HL-60 (cell line): ENCODE results near the gene EPHA4.

ENCODE experiments used
- DNase-seq, 2 experiments: peaks; one replicate each; pipeline ENCODE4 v3.0.0-alpha.2; 2010 to 2020; ENCODE audit warnings: low read depth in 1 of 2, low spot score in 1 of 2
- H3K27ac ChIP-seq: fragments of 250-450 bp; sonication (Bioruptor Pico); replicated peaks from 2 replicates; pipeline ENCODE4 v1.5.1; 2020; ENCODE audit warnings: mild to moderate bottlenecking, moderate library complexity
- H3K27me3 ChIP-seq: fragments of 250-450 bp; sonication (Bioruptor Pico); 2 replicates; pipeline ENCODE4 v1.5.1; 2021; ENCODE audit warnings: mild to moderate bottlenecking, moderate library complexity; ENCODE audit not compliant: insufficient read depth, poor library complexity, severe bottlenecking
- H3K4me3 ChIP-seq: replicated peaks from 2 replicates; pipeline ENCODE4 v1.5.1; 2011; ENCODE audit warnings: mild to moderate bottlenecking, control low read depth, low read length; ENCODE audit not compliant: insufficient read depth
- GABPA ChIP-seq: IDR thresholded peaks from 2 replicates; pipeline ENCODE4 v1.6.1; 2012; ENCODE audit warnings: low read depth
- POLR2AphosphoS5 ChIP-seq: IDR thresholded peaks from 2 replicates; pipeline ENCODE4 v1.6.1; 2012; ENCODE audit warnings: low read depth
- SPI1 ChIP-seq: IDR thresholded peaks from 2 replicates; pipeline ENCODE4 v1.6.1; 2012; ENCODE audit warnings: low read depth, mild to moderate bottlenecking, borderline replicate concordance
- TF ChIP-seq, protein P1 (sequence below): IDR thresholded peaks from one replicate; pipeline ENCODE4 v1.5.1; 2011; ENCODE audit warnings: low read length, control low read depth, inconsistent platforms; ENCODE audit not compliant: insufficient read depth
- TF ChIP-seq, protein P2 (sequence below): IDR thresholded peaks from 2 replicates; pipeline ENCODE4 v1.6.1; 2012; ENCODE audit warnings: low read depth; ENCODE audit not compliant: insufficient replicate concordance

EPHA4 gene

DNA sequence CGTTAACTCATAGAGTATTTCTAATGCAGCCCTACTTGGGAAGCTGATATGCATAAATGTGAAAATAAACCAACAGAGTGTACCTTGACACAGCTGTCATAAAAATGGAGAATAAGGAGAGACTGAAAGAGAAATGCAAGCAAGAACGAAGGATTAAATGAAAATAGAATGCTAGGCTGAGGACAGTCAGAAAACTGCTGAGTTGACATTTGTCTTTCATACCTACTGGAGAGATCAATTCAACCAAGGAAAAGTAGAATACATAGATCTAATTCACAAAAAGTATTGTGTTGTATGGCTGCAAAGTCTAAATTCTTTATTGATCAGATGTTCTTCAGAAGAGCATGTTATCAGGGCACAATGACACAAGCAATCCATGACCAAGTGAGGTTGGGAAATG, 112.0 kb downstream of the EPHA4 start:
- Histone ChIP-seq H3K27ac (no peak overlapping the region), H3K27me3 (peaks cover 3% of the 10 kb centered on the region), H3K4me3 (no peak overlapping the region)
- TF ChIP-seq, protein P1, sequence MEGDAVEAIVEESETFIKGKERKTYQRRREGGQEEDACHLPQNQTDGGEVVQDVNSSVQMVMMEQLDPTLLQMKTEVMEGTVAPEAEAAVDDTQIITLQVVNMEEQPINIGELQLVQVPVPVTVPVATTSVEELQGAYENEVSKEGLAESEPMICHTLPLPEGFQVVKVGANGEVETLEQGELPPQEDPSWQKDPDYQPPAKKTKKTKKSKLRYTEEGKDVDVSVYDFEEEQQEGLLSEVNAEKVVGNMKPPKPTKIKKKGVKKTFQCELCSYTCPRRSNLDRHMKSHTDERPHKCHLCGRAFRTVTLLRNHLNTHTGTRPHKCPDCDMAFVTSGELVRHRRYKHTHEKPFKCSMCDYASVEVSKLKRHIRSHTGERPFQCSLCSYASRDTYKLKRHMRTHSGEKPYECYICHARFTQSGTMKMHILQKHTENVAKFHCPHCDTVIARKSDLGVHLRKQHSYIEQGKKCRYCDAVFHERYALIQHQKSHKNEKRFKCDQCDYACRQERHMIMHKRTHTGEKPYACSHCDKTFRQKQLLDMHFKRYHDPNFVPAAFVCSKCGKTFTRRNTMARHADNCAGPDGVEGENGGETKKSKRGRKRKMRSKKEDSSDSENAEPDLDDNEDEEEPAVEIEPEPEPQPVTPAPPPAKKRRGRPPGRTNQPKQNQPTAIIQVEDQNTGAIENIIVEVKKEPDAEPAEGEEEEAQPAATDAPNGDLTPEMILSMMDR = no peak
- TF ChIP-seq GABPA (no peak), SPI1 (no peak), POLR2AphosphoS5 (no peak)
- TF ChIP-seq, protein P2, sequence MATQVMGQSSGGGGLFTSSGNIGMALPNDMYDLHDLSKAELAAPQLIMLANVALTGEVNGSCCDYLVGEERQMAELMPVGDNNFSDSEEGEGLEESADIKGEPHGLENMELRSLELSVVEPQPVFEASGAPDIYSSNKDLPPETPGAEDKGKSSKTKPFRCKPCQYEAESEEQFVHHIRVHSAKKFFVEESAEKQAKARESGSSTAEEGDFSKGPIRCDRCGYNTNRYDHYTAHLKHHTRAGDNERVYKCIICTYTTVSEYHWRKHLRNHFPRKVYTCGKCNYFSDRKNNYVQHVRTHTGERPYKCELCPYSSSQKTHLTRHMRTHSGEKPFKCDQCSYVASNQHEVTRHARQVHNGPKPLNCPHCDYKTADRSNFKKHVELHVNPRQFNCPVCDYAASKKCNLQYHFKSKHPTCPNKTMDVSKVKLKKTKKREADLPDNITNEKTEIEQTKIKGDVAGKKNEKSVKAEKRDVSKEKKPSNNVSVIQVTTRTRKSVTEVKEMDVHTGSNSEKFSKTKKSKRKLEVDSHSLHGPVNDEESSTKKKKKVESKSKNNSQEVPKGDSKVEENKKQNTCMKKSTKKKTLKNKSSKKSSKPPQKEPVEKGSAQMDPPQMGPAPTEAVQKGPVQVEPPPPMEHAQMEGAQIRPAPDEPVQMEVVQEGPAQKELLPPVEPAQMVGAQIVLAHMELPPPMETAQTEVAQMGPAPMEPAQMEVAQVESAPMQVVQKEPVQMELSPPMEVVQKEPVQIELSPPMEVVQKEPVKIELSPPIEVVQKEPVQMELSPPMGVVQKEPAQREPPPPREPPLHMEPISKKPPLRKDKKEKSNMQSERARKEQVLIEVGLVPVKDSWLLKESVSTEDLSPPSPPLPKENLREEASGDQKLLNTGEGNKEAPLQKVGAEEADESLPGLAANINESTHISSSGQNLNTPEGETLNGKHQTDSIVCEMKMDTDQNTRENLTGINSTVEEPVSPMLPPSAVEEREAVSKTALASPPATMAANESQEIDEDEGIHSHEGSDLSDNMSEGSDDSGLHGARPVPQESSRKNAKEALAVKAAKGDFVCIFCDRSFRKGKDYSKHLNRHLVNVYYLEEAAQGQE = no peak
- DNase-seq = no peak

DNA sequence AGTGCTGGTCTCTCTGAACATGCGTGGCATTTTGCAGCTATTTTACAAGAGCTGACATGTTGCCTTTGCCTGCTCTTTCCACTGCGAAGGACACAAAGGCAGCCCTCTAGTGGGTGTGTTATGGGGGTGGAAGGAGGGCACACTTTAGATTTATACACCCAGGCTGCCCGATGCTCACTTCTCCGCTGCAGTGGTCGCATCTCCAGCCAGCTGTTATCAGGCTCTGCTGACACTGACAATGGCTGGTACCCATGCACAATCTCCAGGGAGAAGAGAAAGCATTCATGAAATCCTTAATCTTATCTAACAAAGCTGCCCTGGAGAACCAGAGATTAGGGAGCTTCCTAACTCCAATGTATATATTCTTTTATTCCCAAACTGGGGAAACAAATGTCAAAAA, 113.5 kb downstream of the EPHA4 start:
- TF ChIP-seq POLR2AphosphoS5 (no peak), SPI1 (no peak), GABPA (no peak)
- TF ChIP-seq, protein P1 = no peak
- TF ChIP-seq, protein P2 = no peak
- Histone ChIP-seq H3K27ac (no peak overlapping the region), H3K4me3 (no peak overlapping the region), H3K27me3 (peaks cover 3% of the 10 kb centered on the region)
- no peak for DNase-seq

DNA sequence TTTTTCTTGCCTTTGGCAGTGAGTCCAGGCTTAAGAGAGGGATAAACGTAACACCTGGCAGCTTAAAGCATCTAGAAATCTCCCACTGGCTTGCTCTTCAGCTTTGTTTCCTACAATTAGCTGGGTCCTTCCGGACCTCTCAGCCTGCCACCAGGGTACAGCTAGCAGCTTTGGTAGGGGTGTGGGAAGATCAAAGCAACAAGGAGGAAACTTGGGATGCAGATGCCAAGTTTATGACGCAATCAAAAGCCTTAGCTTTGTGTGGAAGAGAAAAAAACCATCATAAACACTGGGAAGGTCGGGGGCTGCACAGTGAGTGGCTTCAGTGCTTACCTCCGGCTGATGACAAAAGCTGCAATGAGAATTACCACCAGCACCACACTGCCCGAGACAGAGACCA, 116.9 kb downstream of the EPHA4 start:
- H3K4me3 ChIP-seq = no peak overlapping the region
- TF ChIP-seq GABPA = no peak
- TF ChIP-seq, protein P1 = no peak
- TF ChIP-seq, protein P2 = no peak
- no peak for TF ChIP-seq POLR2AphosphoS5
- no peak for TF ChIP-seq SPI1
- no peak for DNase-seq

More for the DNA sequence above, 116.9 kb downstream of the EPHA4 start:
- Histone ChIP-seq H3K27ac (no peak overlapping the region), H3K27me3 (no peaks in the 10 kb centered on the region)
